GM18499 (cell line): ENCODE data around the gene MFAP3.

ENCODE experiments used
- ATAC-seq: cut with Tn5 transposase; IDR thresholded peaks from one replicate; pipeline ENCODE4 v1.9.1; 2021; ENCODE audit warnings: moderate number of reproducible peaks; ENCODE audit not compliant: insufficient read depth, unreplicated experiment

MFAP3 gene

DNA sequence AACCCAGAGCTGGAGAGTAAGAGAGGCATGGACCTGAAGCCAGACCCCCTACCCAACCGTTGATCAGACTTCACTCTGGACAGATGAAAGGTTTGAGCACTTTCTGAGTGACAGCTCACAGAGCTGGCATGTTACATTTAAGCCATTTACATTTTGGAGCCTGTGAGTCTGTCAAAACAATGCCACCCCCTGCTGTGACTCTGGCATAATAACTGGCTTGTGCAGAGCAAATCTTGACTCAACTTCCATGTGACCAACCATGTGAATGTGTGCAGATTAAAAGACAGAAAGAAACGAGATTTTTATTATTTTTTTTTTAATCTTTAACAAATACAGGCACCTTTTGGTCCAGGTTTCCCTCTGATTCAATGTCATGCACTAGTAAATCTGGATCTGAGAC lies 48.5 kb downstream of the MFAP3 start:
- ATAC-seq = no peak

DNA sequence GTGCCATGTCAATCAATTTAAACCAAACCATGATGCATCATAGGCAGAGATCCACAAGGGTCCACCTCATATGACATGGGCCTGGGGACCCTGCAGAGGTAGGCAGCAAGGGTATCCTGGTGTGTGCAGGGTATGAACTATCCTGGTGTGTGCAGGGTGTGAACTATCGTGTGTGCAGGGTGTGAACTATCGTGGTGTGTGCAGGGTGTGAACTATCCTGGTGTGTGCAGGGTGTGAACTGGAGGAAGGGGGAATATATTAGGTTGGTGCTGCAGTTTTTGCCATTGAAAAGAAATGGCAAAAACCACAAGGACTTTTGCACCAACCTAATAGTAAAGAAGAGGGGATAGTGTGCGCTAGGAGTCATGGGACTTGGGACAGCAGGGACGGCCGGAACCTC lies 50.0 kb downstream of the MFAP3 start:
- ATAC-seq = no peak

DNA sequence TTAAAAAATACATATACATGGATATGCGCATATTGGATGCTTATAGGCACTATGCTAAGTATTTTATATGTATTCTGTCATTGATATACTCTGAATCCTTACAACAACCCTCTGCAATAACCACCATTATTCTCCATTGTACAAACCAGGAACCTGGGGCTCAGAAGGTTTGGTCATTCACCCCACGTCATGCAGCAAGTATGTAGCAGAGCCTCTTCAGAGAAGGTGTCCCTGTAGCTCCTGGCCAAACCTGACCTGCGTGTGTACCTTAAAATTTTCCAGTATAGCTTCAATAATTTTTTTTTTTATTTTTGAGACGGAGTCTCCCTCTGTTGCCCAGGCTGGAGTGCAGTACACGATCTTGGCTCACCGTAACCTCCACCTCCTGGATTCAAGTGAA lies 51.9 kb downstream of the MFAP3 start:
- no peak for ATAC-seq

- ATAC-seq = no peak
These were observed 53.8 kb downstream of the MFAP3 start for GRCh38 chr5:154092356-154093141.

- no peak for ATAC-seq
These were observed 54.4 kb downstream of the MFAP3 start for GRCh38 chr5:154093142-154093532.

DNA sequence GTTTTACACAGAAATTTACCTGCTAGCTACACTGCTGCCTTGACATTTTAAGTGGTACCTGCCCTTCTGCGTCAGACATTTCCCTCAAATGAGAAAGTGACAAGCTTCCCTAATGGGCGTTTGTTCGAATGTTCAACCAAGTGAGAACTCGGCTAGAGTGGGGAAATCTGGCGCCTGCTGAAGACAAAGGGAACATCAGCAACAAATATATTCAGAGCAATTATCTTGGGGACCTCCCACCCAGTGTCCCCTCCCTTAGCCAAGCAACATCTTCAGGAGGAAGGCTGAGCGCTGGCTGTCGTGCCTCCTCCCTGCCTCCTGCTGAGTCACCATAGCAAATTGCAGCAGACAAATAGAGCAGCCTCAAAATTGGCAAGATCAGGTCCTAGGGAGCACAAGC lies 57.1 kb downstream of the MFAP3 start:
- no peak for ATAC-seq

GRCh38 chr5:154097031-154097430 lies 58.3 kb downstream of the MFAP3 start:
- no peak for ATAC-seq

- no peak for ATAC-seq
These were observed 59.7 kb downstream of the MFAP3 start for GRCh38 chr5:154098465-154098864.

GRCh38 chr5:154101184-154101583 lies 62.4 kb downstream of the MFAP3 start:
- ATAC-seq = no peak

DNA sequence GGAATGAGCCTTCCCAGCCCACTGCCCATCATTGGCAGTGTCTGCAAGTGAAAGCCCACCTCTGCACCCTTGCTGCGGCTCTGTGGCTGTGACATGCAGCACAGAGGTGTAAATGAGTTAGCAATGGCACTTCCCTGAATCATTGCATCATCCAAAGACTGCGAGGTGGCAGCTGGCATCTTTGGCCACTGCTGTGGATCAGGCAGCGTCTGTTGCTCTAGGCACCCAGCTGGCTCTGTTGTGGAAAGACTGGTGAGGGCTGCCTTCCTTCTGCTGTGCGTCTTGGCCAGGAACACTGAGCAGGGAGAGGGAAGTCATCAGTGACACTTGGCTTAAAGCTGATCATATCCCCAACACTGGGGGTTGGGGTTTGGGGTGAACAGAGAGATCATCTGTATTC lies 64.5 kb downstream of the MFAP3 start:
- no peak for ATAC-seq
